Osteoblast (primary cell): Measurements from ENCODE around the gene ABCG4. TPM values are rescaled to one million over a fixed set of nuclear protein-coding genes. Genes with fewer than 3 reads are reported as not detected.

Experiments
- DNase-seq: peaks from one replicate; pipeline ENCODE4 v3.0.0; 2011; ENCODE audit warnings: low spot score, mixed read lengths; ENCODE audit not compliant: insufficient read length; ENCODE audit errors: missing footprints
- H2AFZ ChIP-seq: 2 replicates; pipeline ENCODE4 v1.6.0; 2011; ENCODE audit warnings: mild to moderate bottlenecking, low read length
- H3K27ac ChIP-seq: 2 replicates; pipeline ENCODE4 v1.5.1; 2011; ENCODE audit warnings: mild to moderate bottlenecking, low read depth, low read length, moderate library complexity
- H3K27me3 ChIP-seq: 2 replicates; pipeline ENCODE4 v1.6.0; 2012; ENCODE audit warnings: mild to moderate bottlenecking, control low read depth, inconsistent platforms, low read length, moderate library complexity; ENCODE audit not compliant: insufficient read depth
- H3K36me3 ChIP-seq: 2 replicates; pipeline ENCODE4 v1.5.1; 2011; ENCODE audit warnings: mild to moderate bottlenecking, low read length, control low read depth, moderate library complexity; ENCODE audit not compliant: insufficient read depth
- H3K4me1 ChIP-seq: 2 replicates; pipeline ENCODE4 v1.5.1; 2011; ENCODE audit warnings: mild to moderate bottlenecking, low read length, control low read depth, moderate library complexity; ENCODE audit not compliant: insufficient read depth
- H3K4me2 ChIP-seq: 2 replicates; pipeline ENCODE4 v1.6.0; 2011; ENCODE audit warnings: mild to moderate bottlenecking, low read length; ENCODE audit not compliant: insufficient read depth
- H3K4me3 ChIP-seq: fragments of 200-600 bp; sonication (generic); 3 replicates; pipeline ENCODE4 v1.5.1; 2012; ENCODE audit warnings: mild to moderate bottlenecking, low read length, inconsistent platforms; ENCODE audit not compliant: insufficient read depth
- H3K79me2 ChIP-seq: 2 replicates; pipeline ENCODE4 v1.6.0; 2012; ENCODE audit warnings: mild to moderate bottlenecking, low read length, control low read depth, inconsistent platforms; ENCODE audit not compliant: insufficient read depth
- H3K9me3 ChIP-seq: 2 replicates; pipeline ENCODE4 v1.5.1; 2011; ENCODE audit warnings: low read depth, low read length, control low read depth
- H4K20me1 ChIP-seq: 2 replicates; pipeline ENCODE4 v1.6.0; 2012; ENCODE audit warnings: mild to moderate bottlenecking, low read length, control low read depth; ENCODE audit not compliant: insufficient read depth
- total RNA-seq: library from RNA; depleted of rRNA; stranded (reverse); fragments of >200 nt; gene quantifications from 2 replicates; pipeline ENCODE4 v1.2.3, GENCODE V29; 2012
- TF ChIP-seq, protein P1 (sequence below): IDR thresholded peaks from 2 replicates; pipeline ENCODE4 v1.5.1; 2011; ENCODE audit warnings: mild to moderate bottlenecking, low read depth, low read length, moderate library complexity; ENCODE audit errors: extremely low read depth

ABCG4 gene
- total RNA-seq, 1 donor = not detected

DNA sequence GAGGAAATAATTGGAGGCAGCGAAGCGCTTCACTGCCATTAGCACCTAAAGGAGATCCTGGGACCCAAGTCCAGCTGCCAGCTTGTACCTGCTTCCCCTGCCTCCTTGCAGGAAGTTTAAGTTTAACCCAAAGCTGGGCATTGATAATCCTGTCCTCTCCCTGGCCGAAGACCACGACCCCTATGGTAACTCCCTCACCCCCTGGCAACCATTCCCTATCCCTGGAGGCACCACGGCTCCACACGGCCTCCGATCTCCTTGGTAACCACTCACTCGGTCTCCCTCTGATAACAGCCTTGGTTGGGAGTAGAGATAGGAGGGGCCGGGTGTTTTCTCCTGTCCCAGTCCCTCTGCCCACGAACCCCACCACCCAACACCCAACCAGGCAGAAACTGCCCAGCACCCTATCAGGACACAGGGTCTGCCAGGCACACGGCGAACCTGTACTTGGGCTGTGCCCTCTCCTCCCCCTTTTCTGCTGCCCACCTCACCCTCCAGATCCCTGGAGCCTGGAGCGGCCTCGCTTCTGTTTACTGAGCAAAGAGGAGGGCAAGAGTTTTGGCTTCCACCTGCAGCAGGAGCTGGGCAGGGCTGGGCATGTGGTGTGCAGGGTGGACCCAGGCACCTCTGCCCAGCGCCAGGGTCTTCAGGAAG lies 37.3 kb downstream of the ABCG4 start:
- Histone ChIP-seq H3K27ac (no peak overlapping the region), H3K79me2 (no peaks in the 10 kb centered on the region), H3K4me2 (no peak overlapping the region), H3K4me3 (no peak overlapping the region), H3K36me3 (no peaks in the 10 kb centered on the region), H3K27me3 (peaks cover 17% of the 10 kb centered on the region), H4K20me1 (no peaks in the 10 kb centered on the region), H3K4me1 (no peaks in the 10 kb centered on the region), H3K9me3 (no peaks in the 10 kb centered on the region), H2AFZ (no peak overlapping the region)
- peak; percentile 73 for DNase-seq
- TF ChIP-seq, protein P1, sequence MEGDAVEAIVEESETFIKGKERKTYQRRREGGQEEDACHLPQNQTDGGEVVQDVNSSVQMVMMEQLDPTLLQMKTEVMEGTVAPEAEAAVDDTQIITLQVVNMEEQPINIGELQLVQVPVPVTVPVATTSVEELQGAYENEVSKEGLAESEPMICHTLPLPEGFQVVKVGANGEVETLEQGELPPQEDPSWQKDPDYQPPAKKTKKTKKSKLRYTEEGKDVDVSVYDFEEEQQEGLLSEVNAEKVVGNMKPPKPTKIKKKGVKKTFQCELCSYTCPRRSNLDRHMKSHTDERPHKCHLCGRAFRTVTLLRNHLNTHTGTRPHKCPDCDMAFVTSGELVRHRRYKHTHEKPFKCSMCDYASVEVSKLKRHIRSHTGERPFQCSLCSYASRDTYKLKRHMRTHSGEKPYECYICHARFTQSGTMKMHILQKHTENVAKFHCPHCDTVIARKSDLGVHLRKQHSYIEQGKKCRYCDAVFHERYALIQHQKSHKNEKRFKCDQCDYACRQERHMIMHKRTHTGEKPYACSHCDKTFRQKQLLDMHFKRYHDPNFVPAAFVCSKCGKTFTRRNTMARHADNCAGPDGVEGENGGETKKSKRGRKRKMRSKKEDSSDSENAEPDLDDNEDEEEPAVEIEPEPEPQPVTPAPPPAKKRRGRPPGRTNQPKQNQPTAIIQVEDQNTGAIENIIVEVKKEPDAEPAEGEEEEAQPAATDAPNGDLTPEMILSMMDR = no peak

DNA sequence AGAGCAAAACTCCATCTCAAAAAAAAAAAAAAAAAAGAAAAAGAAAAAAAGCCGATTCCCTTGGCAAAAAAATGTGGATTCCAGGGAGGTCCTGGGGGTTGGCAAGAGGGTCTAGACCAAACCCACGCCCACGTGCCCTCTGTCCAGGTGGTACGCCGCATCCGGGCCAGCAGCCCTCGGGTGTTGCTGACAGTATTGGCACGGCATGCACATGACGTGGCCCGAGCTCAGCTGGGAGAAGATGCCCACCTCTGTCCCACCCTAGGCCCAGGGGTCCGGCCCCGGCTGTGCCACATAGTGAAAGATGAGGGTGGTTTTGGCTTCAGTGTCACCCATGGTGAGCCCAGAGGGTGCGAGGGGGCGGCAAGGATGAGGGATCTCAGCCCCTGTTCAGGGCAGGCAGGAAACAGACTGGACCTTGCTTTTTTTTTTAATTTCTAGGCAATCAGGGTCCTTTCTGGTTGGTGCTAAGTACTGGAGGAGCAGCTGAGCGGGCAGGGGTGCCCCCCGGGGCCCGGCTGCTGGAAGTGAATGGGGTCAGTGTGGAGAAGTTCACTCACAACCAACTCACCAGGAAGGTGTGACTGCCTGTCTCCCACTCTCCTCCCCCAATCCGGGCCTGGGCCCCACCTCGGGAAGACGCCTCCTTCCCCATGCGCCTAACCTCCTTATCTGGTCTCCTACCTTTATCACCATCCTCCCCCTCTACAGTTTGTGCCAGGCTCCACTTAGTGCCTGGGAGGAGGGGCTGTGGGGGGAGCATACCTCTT lies 38.5 kb downstream of the ABCG4 start:
- no peak overlapping the region for H3K4me3 ChIP-seq
- H3K27me3 ChIP-seq = peaks cover 17% of the 10 kb centered on the region
- peak; percentile 79 for DNase-seq
- H3K9me3 ChIP-seq = no peaks in the 10 kb centered on the region
- no peak overlapping the region for H3K4me2 ChIP-seq
- TF ChIP-seq, protein P1 = no peak
- H3K79me2 ChIP-seq = no peaks in the 10 kb centered on the region
- H4K20me1 ChIP-seq = no peaks in the 10 kb centered on the region
- no peak overlapping the region for H3K27ac ChIP-seq
- no peaks in the 10 kb centered on the region for H3K4me1 ChIP-seq
- H3K36me3 ChIP-seq = no peaks in the 10 kb centered on the region
- no peak overlapping the region for H2AFZ ChIP-seq

DNA sequence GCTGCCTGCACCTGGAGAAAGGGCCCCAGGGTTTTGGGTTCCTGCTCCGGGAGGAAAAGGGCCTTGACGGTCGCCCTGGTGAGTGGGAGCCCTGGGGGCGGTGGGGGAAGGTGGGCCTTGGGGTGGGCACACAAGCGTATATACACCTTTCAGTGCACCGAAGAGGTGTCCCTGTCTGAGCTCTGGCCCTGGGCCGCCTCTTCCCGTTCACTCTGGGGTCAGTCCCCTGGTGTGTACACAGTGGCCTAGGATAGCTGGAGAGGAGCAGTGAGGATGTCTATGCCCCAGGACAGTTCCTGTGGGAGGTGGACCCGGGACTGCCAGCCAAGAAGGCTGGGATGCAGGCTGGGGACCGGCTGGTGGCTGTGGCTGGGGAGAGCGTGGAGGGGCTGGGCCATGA lies 39.2 kb downstream of the ABCG4 start:
- Histone ChIP-seq H3K4me1 (no peaks in the 10 kb centered on the region), H3K27ac (no peak overlapping the region), H4K20me1 (no peaks in the 10 kb centered on the region), H3K79me2 (no peaks in the 10 kb centered on the region), H2AFZ (no peak overlapping the region), H3K9me3 (no peaks in the 10 kb centered on the region), H3K4me3 (no peak overlapping the region), H3K4me2 (no peak overlapping the region), H3K36me3 (no peaks in the 10 kb centered on the region), H3K27me3 (peaks cover 17% of the 10 kb centered on the region)
- TF ChIP-seq, protein P1 = no peak
- peak; percentile 68 for DNase-seq

DNA sequence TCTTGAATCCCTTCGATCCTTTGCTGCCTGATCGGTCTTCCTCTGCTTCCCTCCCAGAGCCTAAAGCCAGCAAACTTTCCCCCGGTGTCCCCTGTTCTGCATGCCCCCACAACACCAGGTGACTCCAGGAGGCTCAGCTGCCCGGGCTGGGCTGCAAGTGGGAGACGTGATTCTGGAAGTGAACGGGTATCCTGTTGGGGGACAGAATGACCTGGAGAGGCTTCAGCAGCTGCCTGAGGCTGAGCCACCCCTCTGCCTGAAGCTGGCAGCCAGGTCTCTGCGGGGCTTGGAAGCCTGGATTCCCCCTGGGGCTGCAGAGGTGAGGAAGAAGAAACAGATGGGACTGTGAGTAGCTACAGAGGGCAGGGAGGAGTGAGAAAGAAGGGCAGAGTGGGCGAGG lies 40.0 kb downstream of the ABCG4 start:
- no peaks in the 10 kb centered on the region for H3K79me2 ChIP-seq
- H3K4me1 ChIP-seq = no peaks in the 10 kb centered on the region
- H3K4me3 ChIP-seq = no peak overlapping the region
- H3K27ac ChIP-seq = no peak overlapping the region
- peaks cover 17% of the 10 kb centered on the region for H3K27me3 ChIP-seq
- no peaks in the 10 kb centered on the region for H3K9me3 ChIP-seq
- TF ChIP-seq, protein P1 = no peak
- DNase-seq = peak; percentile 45
- no peaks in the 10 kb centered on the region for H4K20me1 ChIP-seq
- H3K4me2 ChIP-seq = no peak overlapping the region
- H3K36me3 ChIP-seq = no peaks in the 10 kb centered on the region
- H2AFZ ChIP-seq = no peak overlapping the region
